Measurements from ENCODE around the gene ADM2.

ADM2 gene

GRCh38 chr22:50483556-50483955, 2.2 kb downstream of the ADM2 start:
- Histone ChIP-seq H3K4me2 (ENCODE audit: low read length, poor library complexity, severe bottlenecking) (no peak overlapping the region), H4K8ac (ENCODE audit: low read length) (no peak overlapping the region), H3K9me3 (ENCODE audit: control insufficient read depth, low read length) (no peaks in the 10 kb centered on the region), H2AK5ac (ENCODE audit: low read length, severe bottlenecking) (no peak overlapping the region), H3K9ac (ENCODE audit: low read length) (no peak overlapping the region), H3K4ac (ENCODE audit: low read depth in 1 of 2, low read length in 2 of 2) (no peak overlapping the region), H2BK120ac (ENCODE audit: low read depth, low read length) (no peak overlapping the region), H3K4me3 (ENCODE audit: insufficient read depth in 1 of 2, low read depth in 1 of 2, low read length in 2 of 2) (no peak overlapping the region), H3K27ac (ENCODE audit: low read length, poor library complexity, severe bottlenecking) (no peak overlapping the region), H2AFZ (ENCODE audit: low read depth, low read length) (no peak overlapping the region), H2BK12ac (ENCODE audit: low read length in 2 of 2) (no peak overlapping the region), H3K79me1 (replicated peaks; ENCODE audit: low read length, poor library complexity, severe bottlenecking) (no peaks in the 10 kb centered on the region), H2BK15ac (ENCODE audit: low read depth, poor library complexity, severe bottlenecking) (no peak overlapping the region), H4K91ac (ENCODE audit: low read length) (no peak overlapping the region), H3K27me3 (ENCODE audit: control insufficient read depth in 1 of 2, insufficient read depth in 1 of 2, low read length in 2 of 2) (peaks cover 23 to 86% of the 10 kb centered on the region in 2 experiments), H3K18ac (ENCODE audit: low read depth in 1 of 2, low read length in 2 of 2) (no peak overlapping the region), H3K36me3 (ENCODE audit: control insufficient read depth in 1 of 2, insufficient read depth in 2 of 2, low read depth in 1 of 2, low read length in 2 of 2) (peaks cover 0 to 18% of the 10 kb centered on the region in 2 experiments), H3K14ac (ENCODE audit: low read length in 2 of 2) (no peak overlapping the region), H3K23ac (ENCODE audit: low read length in 2 of 2) (no peak overlapping the region), H2BK5ac (ENCODE audit: low read depth, low read length, poor library complexity, severe bottlenecking) (no peak overlapping the region), H3K4me1 (ENCODE audit: control insufficient read depth, insufficient read depth, low read depth, low read length) (peaks cover 44% of the 10 kb centered on the region)
- DNase-seq = no peak
- 93% methylated on average over 8 of the region's 8 CpGs for WGBS

GRCh38 chr22:50483977-50484853, 2.9 kb downstream of the ADM2 start:
- no peak overlapping the region for H2BK15ac ChIP-seq (ENCODE audit: low read depth, poor library complexity, severe bottlenecking)
- WGBS = 92% methylated on average over 25 of the region's 31 CpGs
- H3K4me3 ChIP-seq (ENCODE audit: insufficient read depth in 1 of 2, low read depth in 1 of 2, low read length in 2 of 2) = no peak overlapping the region

DNA sequence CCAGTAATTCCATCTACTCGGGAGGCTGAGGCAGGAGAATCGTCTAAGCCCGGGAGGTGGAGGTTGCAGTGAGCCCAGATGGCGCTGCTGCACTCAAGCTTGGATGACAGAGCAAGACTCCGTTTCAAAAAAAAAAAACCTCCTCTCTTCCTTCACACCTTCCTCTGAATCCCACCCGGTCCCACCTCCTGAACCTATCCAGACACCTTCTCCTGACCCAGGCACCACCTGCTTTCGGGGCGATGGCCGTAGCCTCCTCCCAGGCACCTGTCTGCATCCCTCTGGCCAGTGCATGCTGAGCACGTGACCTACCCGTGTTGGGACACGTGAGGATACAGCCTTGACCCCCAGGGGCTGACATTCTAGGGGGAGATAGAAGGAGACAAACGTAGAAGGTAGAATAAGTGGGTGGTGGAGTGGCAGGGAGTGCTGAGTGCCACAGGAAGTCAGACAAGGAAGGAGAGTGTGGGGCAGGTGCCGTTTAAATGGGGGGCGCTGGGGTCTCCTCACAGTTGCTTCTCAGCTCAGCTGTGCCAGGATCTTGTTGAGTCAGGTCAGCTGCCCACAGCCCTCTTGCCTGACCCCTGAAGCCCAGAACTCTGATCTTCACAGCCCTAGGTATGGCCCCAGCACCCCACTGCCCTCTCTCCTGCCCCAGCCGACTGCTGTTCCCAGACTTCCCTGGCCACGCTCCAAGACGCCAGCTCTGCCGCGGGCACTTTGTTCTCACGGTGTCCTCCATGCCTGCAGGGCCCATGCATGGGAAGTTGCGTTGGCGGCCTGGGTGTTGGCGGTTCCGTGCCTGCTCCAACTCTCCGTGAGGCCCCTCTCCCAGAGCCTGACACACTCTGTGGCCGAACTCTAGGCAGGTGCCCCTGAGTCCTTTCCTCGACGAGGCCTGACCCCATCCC, 4.1 kb downstream of the ADM2 start:
- Histone ChIP-seq H3K23ac (ENCODE audit: low read length in 2 of 2) (no peak overlapping the region), H2AFZ (ENCODE audit: low read depth, low read length) (no peak overlapping the region), H3K4ac (ENCODE audit: low read depth in 1 of 2, low read length in 2 of 2) (no peak overlapping the region), H4K91ac (ENCODE audit: low read length) (no peak overlapping the region), H3K79me1 (replicated peaks; ENCODE audit: low read length, poor library complexity, severe bottlenecking) (no peaks in the 10 kb centered on the region), H2AK5ac (ENCODE audit: low read length, severe bottlenecking) (no peak overlapping the region), H3K4me1 (ENCODE audit: control insufficient read depth, insufficient read depth, low read depth, low read length) (peaks cover 44% of the 10 kb centered on the region), H2BK5ac (ENCODE audit: low read depth, low read length, poor library complexity, severe bottlenecking) (no peak overlapping the region), H3K36me3 (ENCODE audit: control insufficient read depth in 1 of 2, insufficient read depth in 2 of 2, low read depth in 1 of 2, low read length in 2 of 2) (peaks cover 0 to 18% of the 10 kb centered on the region in 2 experiments), H3K9me3 (ENCODE audit: control insufficient read depth, low read length) (no peaks in the 10 kb centered on the region), H2BK15ac (ENCODE audit: low read depth, poor library complexity, severe bottlenecking) (no peak overlapping the region), H3K27me3 (ENCODE audit: control insufficient read depth in 1 of 2, insufficient read depth in 1 of 2, low read length in 2 of 2) (peaks cover 13 to 77% of the 10 kb centered on the region in 2 experiments), H4K8ac (ENCODE audit: low read length) (no peak overlapping the region), H3K14ac (ENCODE audit: low read length in 2 of 2) (no peak overlapping the region), H3K9ac (ENCODE audit: low read length) (no peak overlapping the region), H3K4me2 (ENCODE audit: low read length, poor library complexity, severe bottlenecking) (no peak overlapping the region), H3K27ac (ENCODE audit: low read length, poor library complexity, severe bottlenecking) (no peak overlapping the region), H2BK120ac (ENCODE audit: low read depth, low read length) (no peak overlapping the region), H3K18ac (ENCODE audit: low read depth in 1 of 2, low read length in 2 of 2) (no peak overlapping the region), H3K4me3 (ENCODE audit: insufficient read depth in 1 of 2, low read depth in 1 of 2, low read length in 2 of 2) (no peak overlapping the region), H2BK12ac (ENCODE audit: low read length in 2 of 2) (no peak overlapping the region)
- 74% methylated on average over 29 of the region's 29 CpGs for WGBS
- DNase-seq = no peak

More at GRCh38 chr22:50483977-50484853, 2.9 kb downstream of the ADM2 start:
- Histone ChIP-seq H4K8ac (ENCODE audit: low read length) (no peak overlapping the region), H3K23ac (ENCODE audit: low read length in 2 of 2) (no peak overlapping the region), H3K9ac (ENCODE audit: low read length) (no peak overlapping the region), H2BK12ac (ENCODE audit: low read length in 2 of 2) (no peak overlapping the region), H2BK5ac (ENCODE audit: low read depth, low read length, poor library complexity, severe bottlenecking) (no peak overlapping the region), H2AK5ac (ENCODE audit: low read length, severe bottlenecking) (no peak overlapping the region), H3K27me3 (ENCODE audit: control insufficient read depth in 1 of 2, insufficient read depth in 1 of 2, low read length in 2 of 2) (peaks cover 23 to 82% of the 10 kb centered on the region in 2 experiments), H3K79me1 (replicated peaks; ENCODE audit: low read length, poor library complexity, severe bottlenecking) (no peaks in the 10 kb centered on the region), H4K91ac (ENCODE audit: low read length) (peak overlapping the region; percentile 2), H3K4me1 (ENCODE audit: control insufficient read depth, insufficient read depth, low read depth, low read length) (peaks cover 44% of the 10 kb centered on the region), H3K36me3 (ENCODE audit: control insufficient read depth in 1 of 2, insufficient read depth in 2 of 2, low read depth in 1 of 2, low read length in 2 of 2) (peaks cover 0 to 18% of the 10 kb centered on the region in 2 experiments), H3K18ac (ENCODE audit: low read depth in 1 of 2, low read length in 2 of 2) (no peak overlapping the region), H3K27ac (ENCODE audit: low read length, poor library complexity, severe bottlenecking) (no peak overlapping the region), H2BK120ac (ENCODE audit: low read depth, low read length) (no peak overlapping the region), H3K14ac (ENCODE audit: low read length in 2 of 2) (no peak overlapping the region), H3K4me2 (ENCODE audit: low read length, poor library complexity, severe bottlenecking) (no peak overlapping the region), H3K9me3 (ENCODE audit: control insufficient read depth, low read length) (no peaks in the 10 kb centered on the region), H3K4ac (ENCODE audit: low read depth in 1 of 2, low read length in 2 of 2) (no peak overlapping the region), H2AFZ (ENCODE audit: low read depth, low read length) (no peak overlapping the region)
- DNase-seq = no peak

Measured in mesenchymal stem cell (in vitro differentiated cells and primary cell).